IMR-90 (cell line): ENCODE measurements around the gene STX7. TPM values are rescaled to one million over a fixed set of nuclear protein-coding genes. Genes with fewer than 3 reads are reported as not detected.

Experiments used
- ATAC-seq: fragments of 200-7000 bp; cut with Tn5 transposase; 2 replicates; pipeline ENCODE4 v1.9.1; 2020; ENCODE audit warnings: low read depth, mild to moderate bottlenecking, moderate library complexity
- BruUV-seq: library from RNA; stranded (reverse); fragments of 400-500 nt; replicated peaks from 2 replicates; lab custom pipeline; 2021; lab: Mats Ljungman, UMichigan
- CTCF ChIA-PET: fragments of 300-600 bp; formaldehyde crosslinking; extraction: SDS; loops from one replicate; lab custom pipeline; 2021; ENCODE audit warnings: antibody characterized with exemption; lab: Yijun Ruan, JAX
- POLR2A ChIA-PET: fragments of 300-600 bp; sonication (Branson Sonifier 250); formaldehyde crosslinking; loops from one replicate; lab custom pipeline; 2022; ENCODE audit warnings: antibody characterized with exemption; ENCODE audit not compliant: unreplicated experiment; lab: Charles Lee
- DNase-seq: peaks from one replicate; pipeline ENCODE4 v3.0.0; 2013
- H2AFZ ChIP-seq: replicated peaks from 2 replicates; pipeline ENCODE3; 2013; ENCODE audit warnings: low read length, mild to moderate bottlenecking; ENCODE audit not compliant: poor library complexity
- H2AK5ac ChIP-seq: 2 replicates; pipeline ENCODE4 v1.6.1; 2013; ENCODE audit warnings: low read depth, low read length, inconsistent platforms
- H2AK9ac ChIP-seq: replicated peaks from 2 replicates; pipeline ENCODE3; 2013; ENCODE audit warnings: mild to moderate bottlenecking, low read depth, low read length, moderate library complexity; ENCODE audit not compliant: poor library complexity
- H2BK120ac ChIP-seq: 2 replicates; pipeline ENCODE4 v1.6.1; 2013; ENCODE audit warnings: low read depth, low read length, inconsistent platforms
- H2BK15ac ChIP-seq: 3 replicates; pipeline ENCODE4 v1.6.1; 2013; ENCODE audit warnings: low read depth, low read length, inconsistent platforms
- H2BK20ac ChIP-seq: 2 replicates; pipeline ENCODE4 v1.6.1; 2013; ENCODE audit warnings: low read depth, mild to moderate bottlenecking, inconsistent platforms, low read length, moderate library complexity
- H2BK5ac ChIP-seq: 2 replicates; pipeline ENCODE4 v1.6.1; 2013; ENCODE audit warnings: mild to moderate bottlenecking, low read depth, low read length, inconsistent platforms; ENCODE audit not compliant: poor library complexity, severe bottlenecking
- H3K14ac ChIP-seq: replicated peaks from 2 replicates; pipeline ENCODE4 v1.6.1; 2013; ENCODE audit warnings: low read depth, low read length, inconsistent platforms
- H3K18ac ChIP-seq: 2 replicates; pipeline ENCODE4 v1.6.1; 2013; ENCODE audit warnings: low read depth, low read length, control low read depth
- H3K23ac ChIP-seq: 2 replicates; pipeline ENCODE4 v1.6.1; 2013; ENCODE audit warnings: low read depth, low read length, inconsistent platforms
- H3K27ac ChIP-seq: 2 replicates; pipeline ENCODE4 v1.5.1; 2013; ENCODE audit warnings: mild to moderate bottlenecking, control low read depth, low read length; ENCODE audit not compliant: insufficient read depth
- H3K27me3 ChIP-seq: 2 replicates; pipeline ENCODE4 v1.6.1; 2013; ENCODE audit warnings: low read length; ENCODE audit not compliant: control insufficient read depth, insufficient read depth
- H3K36me3 ChIP-seq: 2 replicates; pipeline ENCODE4 v1.6.1; 2013; ENCODE audit warnings: low read length, mixed read lengths; ENCODE audit not compliant: control insufficient read depth, insufficient read depth
- H3K4ac ChIP-seq: 2 replicates; pipeline ENCODE4 v1.6.1; 2013; ENCODE audit warnings: low read depth, low read length, inconsistent platforms
- H3K4me1 ChIP-seq: 2 replicates; pipeline ENCODE4 v1.6.1; 2013; ENCODE audit warnings: low read length, mixed read lengths; ENCODE audit not compliant: control insufficient read depth, insufficient read depth
- H3K4me2 ChIP-seq: 2 replicates; pipeline ENCODE4 v1.6.1; 2013; ENCODE audit warnings: low read depth, mild to moderate bottlenecking, control low read depth, low read length, moderate library complexity
- H3K4me3 ChIP-seq: 2 replicates; pipeline ENCODE4 v1.5.1; 2013; ENCODE audit warnings: low read depth, mild to moderate bottlenecking, control low read depth, low read length, moderate library complexity; ENCODE audit not compliant: insufficient read depth
- H3K56ac ChIP-seq: 2 replicates; pipeline ENCODE4 v1.6.1; 2013; ENCODE audit warnings: low read length, inconsistent platforms; ENCODE audit not compliant: insufficient read depth; ENCODE audit errors: extremely low read depth
- H3K79me1 ChIP-seq, 2 experiments: 2 replicates each; pipeline ENCODE4 v1.6.1; 2013; ENCODE audit warnings: low read length in 2 of 2, inconsistent platforms in 1 of 2, low read depth in 1 of 2
- H3K9ac ChIP-seq: 2 replicates; pipeline ENCODE4 v1.6.1; 2013; ENCODE audit warnings: low read depth, low read length, control low read depth
- H3K9me1 ChIP-seq: 2 replicates; pipeline ENCODE4 v1.6.1; 2013; ENCODE audit warnings: low read length, inconsistent platforms; ENCODE audit not compliant: insufficient read depth
- H3K9me3 ChIP-seq: 2 replicates; pipeline ENCODE4 v1.6.1; 2013; ENCODE audit warnings: low read length; ENCODE audit not compliant: control insufficient read depth, insufficient read depth
- H4K20me1 ChIP-seq: 2 replicates; pipeline ENCODE4 v1.6.1; 2013; ENCODE audit warnings: low read length, inconsistent platforms; ENCODE audit not compliant: insufficient read depth
- H4K5ac ChIP-seq: 2 replicates; pipeline ENCODE4 v1.6.1; 2013; ENCODE audit warnings: mild to moderate bottlenecking, low read depth, low read length, control low read depth
- H4K8ac ChIP-seq, 2 experiments: 2 replicates each; pipeline ENCODE4 v1.6.1; 2013; ENCODE audit warnings: low read depth in 2 of 2, low read length in 2 of 2, control low read depth in 1 of 2, inconsistent platforms in 1 of 2
- H4K91ac ChIP-seq: 2 replicates; pipeline ENCODE4 v1.6.1; 2013; ENCODE audit warnings: low read depth, low read length, inconsistent platforms; ENCODE audit not compliant: insufficient read depth
- BHLHE40 ChIP-seq: fragments of 150-350 bp; IDR thresholded peaks from 2 replicates; pipeline ENCODE4 v1.6.1; 2016; ENCODE audit warnings: mild to moderate bottlenecking, low read depth, low read length
- CEBPB ChIP-seq: IDR thresholded peaks from 2 replicates; pipeline ENCODE4 v1.6.1; 2012; ENCODE audit warnings: low read depth, low read length, improper control_type of control experiment
- CHD1 ChIP-seq: IDR thresholded peaks from 2 replicates; pipeline ENCODE4 v1.6.1; 2012; ENCODE audit warnings: low read depth, low read length, improper control_type of control experiment
- CTCF ChIP-seq: conservative IDR thresholded peaks from 2 replicates; pipeline ENCODE4 v1.5.1; 2012; ENCODE audit warnings: mild to moderate bottlenecking, low read depth, low read length, improper control_type of control experiment
- ELK1 ChIP-seq: fragments of 150-350 bp; IDR thresholded peaks from 2 replicates; pipeline ENCODE4 v1.6.1; 2016; ENCODE audit warnings: low read depth, mild to moderate bottlenecking, low read length, moderate library complexity, borderline replicate concordance
- MAZ ChIP-seq: IDR thresholded peaks from 2 replicates; pipeline ENCODE4 v1.6.1; 2012; ENCODE audit warnings: low read depth, mild to moderate bottlenecking, low read length, improper control_type of control experiment, moderate library complexity, borderline replicate concordance
- MXI1 ChIP-seq: IDR thresholded peaks from 2 replicates; pipeline ENCODE4 v1.6.1; 2012; ENCODE audit warnings: low read depth, mild to moderate bottlenecking, low read length, moderate library complexity, borderline replicate concordance
- NFE2L2 ChIP-seq: fragments of 150-350 bp; IDR thresholded peaks from 2 replicates; pipeline ENCODE4 v1.6.1; 2016; ENCODE audit warnings: low read depth, mild to moderate bottlenecking, low read length
- POLR2A ChIP-seq: IDR thresholded peaks from 2 replicates; pipeline ENCODE4 v1.6.1; 2012; ENCODE audit warnings: mild to moderate bottlenecking, low read depth, low read length
- RAD21 ChIP-seq: IDR thresholded peaks from 2 replicates; pipeline ENCODE4 v1.6.1; 2012; ENCODE audit warnings: low read length, improper control_type of control experiment
- RCOR1 ChIP-seq: IDR thresholded peaks from 2 replicates; pipeline ENCODE4 v1.6.1; 2012; ENCODE audit warnings: mild to moderate bottlenecking, low read length, improper control_type of control experiment; ENCODE audit not compliant: insufficient replicate concordance
- RFX5 ChIP-seq: IDR thresholded peaks from 2 replicates; pipeline ENCODE4 v1.8.0; 2012; ENCODE audit warnings: low read depth, mild to moderate bottlenecking, low read length, moderate library complexity
- SMC3 ChIP-seq: fragments of 150-350 bp; IDR thresholded peaks from 2 replicates; pipeline ENCODE4 v1.6.1; 2016; ENCODE audit warnings: low read depth, mild to moderate bottlenecking, antibody characterized with exemption, low read length, moderate library complexity
- WGBS, 2 experiments: methylation state at CpG; one replicate each; pipeline versions ENCODE4 v1.1.5 to v1.1.7; 2013; ENCODE audit warnings: missing lambda C conversion rate in 2 of 2; ENCODE audit not compliant: insufficient read length in 1 of 2; ENCODE audit errors: extremely low coverage in 2 of 2; 5-methylcytosine and 5-hydroxymethylcytosine counted together
- dilution Hi-C: fragments of 300-500 bp; cut with HindIII; formaldehyde crosslinking; loops from one replicate; pipeline ENCODE4 v1.14.3; 2018; ENCODE audit warnings: low sequenced_read_pairs; ENCODE audit not compliant: unreplicated experiment
- in situ Hi-C: fragments of 300-500 bp; cut with MboI; formaldehyde crosslinking; loops from 3 replicates; pipeline ENCODE4 v1.14.3; 2019; ENCODE audit warnings: low sequenced_read_pairs, inconsistent platforms, mixed read lengths
- intact Hi-C: fragments of 100-400 bp; cut with micrococcal nuclease; formaldehyde crosslinking; loops from 2 replicates; pipeline ENCODE4 v1.10.0; 2022
- polyA plus RNA-seq, 3 experiments: library from polyadenylated mRNA; depleted of rRNA; stranded (reverse); fragments of >200 nt; gene quantifications; 2 replicates each; pipeline ENCODE4 v1.2.3, GENCODE V29; 2012; ENCODE audit warnings: low replicate concordance in 1 of 3
- total RNA-seq: library from RNA; depleted of rRNA; stranded (reverse); fragments of >200 nt; gene quantifications from 2 replicates; pipeline ENCODE4 v1.2.3, GENCODE V29; 2012

Gene STX7
- total and polyA plus RNA-seq, 2 of the 4 experiments (the other 2 are of a cell fraction), result 16.5 to 35.1 TPM

GRCh38 chr6:132414761-132415160 is 98.2 kb downstream of the STX7 start:
- CTCF ChIA-PET, result no interaction called here
- H3K9ac ChIP-seq, result no peak overlapping the region

More at GRCh38 chr6:132414761-132415160, 98.2 kb downstream of the STX7 start:
- DNase-seq, result no peak
- Histone ChIP-seq H4K5ac (no peak overlapping the region), H3K9me3 (peaks cover 4% of the 10 kb centered on the region), H3K27ac (no peak overlapping the region), H3K14ac (no peak overlapping the region), H2AK9ac (no peak overlapping the region), H3K18ac (no peak overlapping the region), H3K9me1 (no peaks in the 10 kb centered on the region), H2BK120ac (no peak overlapping the region), H3K36me3 (no peaks in the 10 kb centered on the region), H4K91ac (no peak overlapping the region), H2AK5ac (no peak overlapping the region), H2BK15ac (no peak overlapping the region), H3K56ac (no peak overlapping the region), H4K20me1 (no peaks in the 10 kb centered on the region), H4K8ac (no peak overlapping the region), H2AFZ (no peak overlapping the region), H3K79me1 (no peaks in the 10 kb centered on the region), H3K4ac (no peak overlapping the region), H2BK5ac (no peak overlapping the region), H3K4me1 (no peaks in the 10 kb centered on the region), H3K23ac (no peak overlapping the region), H3K4me2 (no peak overlapping the region), H2BK20ac (no peak overlapping the region), H3K4me3 (no peak overlapping the region), H3K27me3 (no peaks in the 10 kb centered on the region)
- 80% methylated on average over 3 of the region's 5 CpGs; no CpG with 5 or more reads in 1 of the 2 experiments for WGBS, 2 experiments
- in situ Hi-C loops, result loop anchor here (5.0 kb wide), 1 partner anchor 58 kb away; no protein-coding TSS in a partner anchor
- TF ChIP-seq NFE2L2, result no peak
- TF ChIP-seq RFX5, result no peak
- TF ChIP-seq RCOR1, result no peak
- no peak for TF ChIP-seq CTCF
- no peak for TF ChIP-seq POLR2A
- TF ChIP-seq SMC3, result no peak
- no peak for TF ChIP-seq MAZ
- TF ChIP-seq CEBPB, result no peak
- TF ChIP-seq RAD21, result no peak
- TF ChIP-seq MXI1, result no peak
- no peak for TF ChIP-seq BHLHE40
- no peak for TF ChIP-seq CHD1
- no peak for TF ChIP-seq ELK1
- BruUV-seq, result no TSS peak
- intact Hi-C loops, result no loop called here
- POLR2A ChIA-PET, result no interaction called here
- ATAC-seq, result no peak
- dilution Hi-C loops, result no loop called here
